SH-SY5Y (cell line): ENCODE measurements around the gene P4HB.

Experiments
- GATA2 ChIP-seq: IDR thresholded peaks from 2 replicates; pipeline ENCODE4 v1.6.1; 2011; ENCODE audit warnings: mild to moderate bottlenecking, low read depth, low read length
- GATA3 ChIP-seq: IDR thresholded peaks from 2 replicates; pipeline ENCODE4 v1.6.1; 2011; ENCODE audit warnings: low read depth, mild to moderate bottlenecking, low read length, moderate library complexity

DNA sequence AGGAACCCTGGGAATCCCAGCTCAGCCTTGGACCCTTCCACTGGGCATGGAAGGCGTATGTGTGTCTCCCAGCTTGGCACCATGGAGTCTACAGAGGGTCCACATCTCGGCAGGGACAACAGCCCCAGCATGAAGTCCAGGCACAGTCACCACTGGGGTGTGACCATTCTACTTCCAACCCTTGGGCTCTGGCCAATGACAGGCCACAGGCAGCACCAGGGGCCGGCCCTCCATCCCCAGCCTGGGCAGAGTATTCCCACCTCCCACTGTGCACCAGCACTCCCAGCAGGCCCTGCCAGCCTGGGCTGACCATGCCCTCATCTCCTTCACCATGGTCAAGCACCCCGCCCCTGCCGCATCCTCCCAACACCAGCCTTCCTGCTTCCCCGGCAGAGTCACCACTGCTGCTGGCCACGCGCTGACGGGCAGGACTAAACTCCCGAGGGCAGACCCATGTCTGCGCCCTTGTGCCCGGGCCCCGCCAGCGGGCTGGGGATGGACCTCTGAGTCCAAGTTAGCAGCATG, 15.9 kb downstream of the P4HB start:
- TF ChIP-seq GATA3 (no peak), GATA2 (no peak)
